ENCODE data around the gene LRMDA.

Gene LRMDA

GRCh38 chr10:75875740-75876139 is 444.3 kb downstream of the LRMDA start:
- H3K9me3 ChIP-seq (ENCODE audit: insufficient read depth, low read length, severe bottlenecking) = no peaks in the 10 kb centered on the region
- no peak overlapping the region for H3K9ac ChIP-seq (ENCODE audit: low read depth, low read length)
- peaks cover 2% of the 10 kb centered on the region for H3K27me3 ChIP-seq (ENCODE audit: insufficient read depth, low read length, poor library complexity)
- H2AFZ ChIP-seq (ENCODE audit: low read depth, low read length) = no peak overlapping the region
- no peak for ATAC-seq (ENCODE audit: insufficient read depth, low read depth)
- no peaks in the 10 kb centered on the region for H3K36me3 ChIP-seq (ENCODE audit: insufficient read depth, low read length)
- H3K4me3 ChIP-seq (ENCODE audit: low read depth in 1 of 2, low read length in 2 of 2) = no peak overlapping the region
- no peak overlapping the region for H3K27ac ChIP-seq (ENCODE audit: low read length)
- no peaks in the 10 kb centered on the region for H4K20me1 ChIP-seq (ENCODE audit: insufficient read depth, low read length)
- H3K4me2 ChIP-seq (ENCODE audit: insufficient read depth, low read length) = no peak overlapping the region
- DNase-seq = no peak
- no peaks in the 10 kb centered on the region for H3K4me1 ChIP-seq (ENCODE audit: insufficient read depth, low read length)
- TF ChIP-seq CTCF (IDR thresholded peaks at IDR 0.05; ENCODE audit: borderline replicate concordance, extremely low read depth, low read length, poor library complexity, severe bottlenecking) (no peak), EZH2 (IDR thresholded peaks at IDR 0.05; ENCODE audit: borderline replicate concordance, low read depth, low read length, severe bottlenecking) (no peak)
- H3K79me2 ChIP-seq (ENCODE audit: insufficient read depth, low read length) = no peaks in the 10 kb centered on the region

GRCh38 chr10:75876710-75877109 is 445.3 kb downstream of the LRMDA start:
- Histone ChIP-seq H3K4me2 (ENCODE audit: insufficient read depth, low read length) (no peak overlapping the region), H3K4me1 (ENCODE audit: insufficient read depth, low read length) (no peaks in the 10 kb centered on the region), H3K4me3 (ENCODE audit: low read depth in 1 of 2, low read length in 2 of 2) (no peak overlapping the region), H4K20me1 (ENCODE audit: insufficient read depth, low read length) (no peaks in the 10 kb centered on the region), H3K27me3 (ENCODE audit: insufficient read depth, low read length, poor library complexity) (peaks cover 2% of the 10 kb centered on the region), H3K9me3 (ENCODE audit: insufficient read depth, low read length, severe bottlenecking) (no peaks in the 10 kb centered on the region), H3K9ac (ENCODE audit: low read depth, low read length) (no peak overlapping the region), H3K79me2 (ENCODE audit: insufficient read depth, low read length) (no peaks in the 10 kb centered on the region), H2AFZ (ENCODE audit: low read depth, low read length) (no peak overlapping the region), H3K36me3 (ENCODE audit: insufficient read depth, low read length) (no peaks in the 10 kb centered on the region), H3K27ac (ENCODE audit: low read length) (no peak overlapping the region)
- TF ChIP-seq EZH2 (IDR thresholded peaks at IDR 0.05; ENCODE audit: borderline replicate concordance, low read depth, low read length, severe bottlenecking) (no peak), CTCF (IDR thresholded peaks at IDR 0.05; ENCODE audit: borderline replicate concordance, extremely low read depth, low read length, poor library complexity, severe bottlenecking) (no peak)
- DNase-seq (no peak), ATAC-seq (ENCODE audit: insufficient read depth, low read depth) (no peak)

- Histone ChIP-seq H3K4me3 (ENCODE audit: low read depth in 1 of 2, low read length in 2 of 2) (no peak overlapping the region), H2AFZ (ENCODE audit: low read depth, low read length) (no peak overlapping the region), H3K9ac (ENCODE audit: low read depth, low read length) (no peak overlapping the region), H3K36me3 (ENCODE audit: insufficient read depth, low read length) (no peaks in the 10 kb centered on the region), H4K20me1 (ENCODE audit: insufficient read depth, low read length) (no peaks in the 10 kb centered on the region), H3K27ac (ENCODE audit: low read length) (no peak overlapping the region), H3K4me2 (ENCODE audit: insufficient read depth, low read length) (no peak overlapping the region), H3K27me3 (ENCODE audit: insufficient read depth, low read length, poor library complexity) (peaks cover 2% of the 10 kb centered on the region), H3K79me2 (ENCODE audit: insufficient read depth, low read length) (no peaks in the 10 kb centered on the region), H3K4me1 (ENCODE audit: insufficient read depth, low read length) (no peaks in the 10 kb centered on the region), H3K9me3 (ENCODE audit: insufficient read depth, low read length, severe bottlenecking) (no peaks in the 10 kb centered on the region)
- TF ChIP-seq EZH2 (IDR thresholded peaks at IDR 0.05; ENCODE audit: borderline replicate concordance, low read depth, low read length, severe bottlenecking) = no peak
- no peak for ATAC-seq (ENCODE audit: insufficient read depth, low read depth)
- no peak for DNase-seq
Observed at GRCh38 chr10:75877877-75878276, 446.5 kb downstream of the LRMDA start.

- DNase-seq (no peak), ATAC-seq (ENCODE audit: insufficient read depth, low read depth) (no peak)
- H3K4me2 ChIP-seq (ENCODE audit: insufficient read depth, low read length) = no peak overlapping the region
- no peaks in the 10 kb centered on the region for H3K4me1 ChIP-seq (ENCODE audit: insufficient read depth, low read length)
- H3K9ac ChIP-seq (ENCODE audit: low read depth, low read length) = no peak overlapping the region
- H4K20me1 ChIP-seq (ENCODE audit: insufficient read depth, low read length) = no peaks in the 10 kb centered on the region
- H3K9me3 ChIP-seq (ENCODE audit: insufficient read depth, low read length, severe bottlenecking) = no peaks in the 10 kb centered on the region
- TF ChIP-seq CTCF (IDR thresholded peaks at IDR 0.05; ENCODE audit: borderline replicate concordance, extremely low read depth, low read length, poor library complexity, severe bottlenecking) = no peak
- TF ChIP-seq EZH2 (IDR thresholded peaks at IDR 0.05; ENCODE audit: borderline replicate concordance, low read depth, low read length, severe bottlenecking) = no peak
- peaks cover 2% of the 10 kb centered on the region for H3K27me3 ChIP-seq (ENCODE audit: insufficient read depth, low read length, poor library complexity)
- no peak overlapping the region for H3K27ac ChIP-seq (ENCODE audit: low read length)
- H3K79me2 ChIP-seq (ENCODE audit: insufficient read depth, low read length) = no peaks in the 10 kb centered on the region
- no peak overlapping the region for H2AFZ ChIP-seq (ENCODE audit: low read depth, low read length)
- H3K4me3 ChIP-seq (ENCODE audit: low read depth in 1 of 2, low read length in 2 of 2) = no peak overlapping the region
- no peaks in the 10 kb centered on the region for H3K36me3 ChIP-seq (ENCODE audit: insufficient read depth, low read length)
Observed at GRCh38 chr10:75878586-75878985, 447.2 kb downstream of the LRMDA start.

Measured in DND-41 (cell line).